B cell (primary cell): ENCODE results near the gene CERS6. TPM values are rescaled to one million over a fixed set of nuclear protein-coding genes. Genes with fewer than 3 reads are reported as not detected.
"Not testable (repeated sequence)": the region's sequence is repeated elsewhere in the genome, so short reads cannot be mapped to it uniquely, and the experiment has no call there.

Experiments used
- ATAC-seq: fragments of 200-7000 bp; cut with Tn5 transposase; one replicate; pipeline ENCODE4 v1.10.0; 2021; ENCODE audit warnings: low read depth, mild to moderate bottlenecking, moderate number of reproducible peaks, moderate library complexity
- CTCF ChIA-PET: fragments of 350-600 bp; sonication (Branson Sonifier 250); formaldehyde crosslinking; loops from one replicate; lab custom pipeline; 2021; ENCODE audit warnings: antibody characterized with exemption, inconsistent platforms; lab: Charles Lee
- POLR2A ChIA-PET: fragments of 350-600 bp; sonication (Branson Sonifier 250); formaldehyde crosslinking; loops from one replicate; lab custom pipeline; 2021; ENCODE audit warnings: antibody characterized with exemption; lab: Charles Lee
- DNase-seq: peaks from one replicate; pipeline ENCODE4 v3.0.0; 2013
- H2AFZ ChIP-seq: 2 replicates; pipeline ENCODE4 v1.6.1; 2012; ENCODE audit warnings: mild to moderate bottlenecking, low read depth, low read length; ENCODE audit not compliant: insufficient read depth, poor library complexity, severe bottlenecking
- H3K27ac ChIP-seq, 2 donors: 1 replicate in 1 of 2; 2 replicates in 1 of 2; pipeline ENCODE4 v1.5.1; 2012 to 2013; ENCODE audit warnings: low read length in 2 of 2, mild to moderate bottlenecking in 2 of 2, moderate library complexity in 1 of 2
- H3K27me3 ChIP-seq, 4 experiments: fragments of 200-600 bp in 1 of 4; sonication (generic) in 1 of 4; replicated peaks in 1 of 4; 1 replicate in 2 of 4; 2 replicates in 2 of 4; pipeline versions ENCODE4 v1.6.1 to v1.7.0; 2013 to 2016; ENCODE audit warnings: low read length in 3 of 4, mild to moderate bottlenecking in 2 of 4, mixed read lengths in 1 of 4, moderate library complexity in 1 of 4; ENCODE audit not compliant: insufficient read depth in 4 of 4, control insufficient read depth in 3 of 4; ENCODE audit errors: control extremely low read depth in 1 of 4
- H3K36me3 ChIP-seq, 2 experiments: replicated peaks in 1 of 2; 1 replicate in 1 of 2; 2 replicates in 1 of 2; pipeline versions ENCODE4 v1.6.1 to v1.7.1; 2013; ENCODE audit warnings: low read length in 1 of 2; ENCODE audit not compliant: insufficient read depth in 2 of 2, control insufficient read depth in 1 of 2; ENCODE audit errors: control extremely low read depth in 1 of 2, extremely low read depth in 1 of 2
- H3K4me1 ChIP-seq, 2 donors: fragments of 200-600 bp in 1 of 2; sonication (generic) in 1 of 2; 1 replicate in 1 of 2; 2 replicates in 1 of 2; pipeline versions ENCODE4 v1.5.1 to v1.6.1; 2013 to 2017; ENCODE audit warnings: low read length in 2 of 2; ENCODE audit not compliant: control insufficient read depth in 2 of 2, insufficient read depth in 2 of 2
- H3K4me2 ChIP-seq: replicated peaks from 2 replicates; pipeline ENCODE3; 2012; ENCODE audit warnings: mild to moderate bottlenecking, low read depth, low read length; ENCODE audit not compliant: poor library complexity, severe bottlenecking
- H3K4me3 ChIP-seq, 5 experiments: fragments of 200-600 bp in 1 of 5; sonication (generic) in 1 of 5; 1 replicate in 3 of 5; 2 replicates in 2 of 5; pipeline versions ENCODE4 v1.5.1 to v1.7.0; 2011 to 2016; ENCODE audit warnings: low read length in 4 of 5, mild to moderate bottlenecking in 4 of 5, low read depth in 2 of 5, control low read depth in 1 of 5, moderate library complexity in 1 of 5; ENCODE audit not compliant: insufficient read depth in 1 of 5; ENCODE audit errors: control extremely low read depth in 1 of 5, extremely low read depth in 1 of 5
- H3K79me2 ChIP-seq: fragments of 200-600 bp; sonication (generic); one replicate; pipeline ENCODE4 v1.6.0; 2016; ENCODE audit warnings: low read length; ENCODE audit not compliant: control insufficient read depth, insufficient read depth
- H3K9ac ChIP-seq: fragments of 200-600 bp; sonication (generic); 2 replicates; pipeline ENCODE4 v1.6.1; 2017; ENCODE audit warnings: mild to moderate bottlenecking, low read length, moderate library complexity
- H3K9me3 ChIP-seq, 3 donors: one replicate each; pipeline versions ENCODE4 v1.6.1 to v1.7.1; 2013; ENCODE audit warnings: low read length in 2 of 3; ENCODE audit not compliant: control insufficient read depth in 2 of 3, insufficient read depth in 1 of 3; ENCODE audit errors: control extremely low read depth in 1 of 3
- H4K20me1 ChIP-seq: 2 replicates; pipeline ENCODE4 v1.6.0; 2012; ENCODE audit warnings: mild to moderate bottlenecking, low read length; ENCODE audit not compliant: insufficient read depth, control insufficient read depth, poor library complexity, severe bottlenecking
- H3K27ac Mint-ChIP-seq: one replicate; pipeline ENCODE4 v1.8.0; 2021; ENCODE audit warnings: mixed read lengths
- H3K27me3 Mint-ChIP-seq: one replicate; pipeline ENCODE4 v1.8.0; 2021; ENCODE audit warnings: mixed read lengths
- H3K4me1 Mint-ChIP-seq: one replicate; pipeline ENCODE4 v1.8.0; 2021; ENCODE audit warnings: mixed read lengths
- H3K4me3 Mint-ChIP-seq: one replicate; pipeline ENCODE4 v1.8.0; 2021; ENCODE audit warnings: mixed read lengths
- H3K9me3 Mint-ChIP-seq: one replicate; pipeline ENCODE4 v1.8.0; 2022; ENCODE audit warnings: mixed read lengths; ENCODE audit not compliant: insufficient read depth
- EZH2 ChIP-seq: IDR thresholded peaks from 2 replicates; pipeline ENCODE4 v1.6.1; 2012; ENCODE audit warnings: borderline replicate concordance, low read depth, mild to moderate bottlenecking, moderate library complexity, low read length; ENCODE audit not compliant: insufficient read depth, poor library complexity, severe bottlenecking
- WGBS: methylation state at CpG from one replicate; pipeline ENCODE4 v1.1.5; 2013; ENCODE audit warnings: missing lambda C conversion rate; ENCODE audit not compliant: insufficient coverage; 5-methylcytosine and 5-hydroxymethylcytosine counted together
- intact Hi-C: fragments of 100-400 bp; cut with micrococcal nuclease; formaldehyde crosslinking; loops from one replicate; pipeline ENCODE4 v1.10.0; 2022
- polyA plus RNA-seq: library from polyadenylated mRNA; depleted of rRNA; stranded (reverse); fragments of >200 nt; gene quantifications from 2 replicates; pipeline ENCODE4 v1.2.3, GENCODE V29; 2012
- total RNA-seq, 2 donors: library from RNA; stranded (reverse); fragments of 120-200 nt in 1 of 2; gene quantifications; 1 replicate in 1 of 2; 2 replicates in 1 of 2; pipeline versions ENCODE4 v1.2.3 to v1.2.4, GENCODE V29; 2013 to 2022
- TF ChIP-seq, protein P1 (sequence below): fragments of 200-600 bp; IDR thresholded peaks from one replicate; pipeline ENCODE4 v1.8.0; 2022; ENCODE audit warnings: antibody characterized with exemption, mild to moderate bottlenecking

Gene CERS6
- total and polyA plus RNA-seq, 2 donors (not counting 1 experiment from before 2014, with no cell fraction given): 2.2 to 5.5 TPM

DNA sequence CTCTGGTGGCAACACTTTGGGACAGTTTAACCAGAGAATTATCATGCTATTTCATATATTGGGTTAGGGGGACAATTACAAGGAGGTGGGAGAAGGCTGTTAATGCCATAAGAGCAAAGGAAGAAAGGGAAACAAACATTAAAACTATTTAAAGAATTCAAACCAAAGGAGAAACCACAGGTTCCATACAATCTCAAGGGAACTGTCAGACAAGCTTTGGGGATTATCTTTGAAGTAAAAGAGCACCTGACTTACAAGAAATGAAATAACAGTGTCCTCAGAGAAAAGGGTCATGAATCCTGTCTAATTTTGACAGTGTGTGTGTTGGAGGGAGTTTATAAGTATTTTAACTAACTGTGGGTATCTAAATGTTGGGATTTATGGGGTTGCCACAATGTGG is 44.4 kb downstream of the CERS6 start:
- Histone ChIP-seq H3K4me3 (no peak overlapping the region), H3K27me3 (no peaks in the 10 kb centered on the region), H4K20me1 (peaks cover 6% of the 10 kb centered on the region), H3K36me3 (no peaks in the 10 kb centered on the region), H2AFZ (no peak overlapping the region), H3K27ac (no peak overlapping the region), H3K4me1 (no peaks in the 10 kb centered on the region), H3K9ac (no peak overlapping the region), H3K9me3 (peaks cover 1 to 9% (median 7%) of the 10 kb centered on the region in 3 donors), H3K79me2 (peaks cover 80% of the 10 kb centered on the region), H3K4me2 (no peak overlapping the region)
- intact Hi-C loops: no loop called here
- no peak for DNase-seq
- ChIA-PET CTCF (no interaction called here), POLR2A (no interaction called here)
- H3K27me3 Mint-ChIP-seq: no peaks in the 10 kb centered on the region
- TF ChIP-seq, protein P1, sequence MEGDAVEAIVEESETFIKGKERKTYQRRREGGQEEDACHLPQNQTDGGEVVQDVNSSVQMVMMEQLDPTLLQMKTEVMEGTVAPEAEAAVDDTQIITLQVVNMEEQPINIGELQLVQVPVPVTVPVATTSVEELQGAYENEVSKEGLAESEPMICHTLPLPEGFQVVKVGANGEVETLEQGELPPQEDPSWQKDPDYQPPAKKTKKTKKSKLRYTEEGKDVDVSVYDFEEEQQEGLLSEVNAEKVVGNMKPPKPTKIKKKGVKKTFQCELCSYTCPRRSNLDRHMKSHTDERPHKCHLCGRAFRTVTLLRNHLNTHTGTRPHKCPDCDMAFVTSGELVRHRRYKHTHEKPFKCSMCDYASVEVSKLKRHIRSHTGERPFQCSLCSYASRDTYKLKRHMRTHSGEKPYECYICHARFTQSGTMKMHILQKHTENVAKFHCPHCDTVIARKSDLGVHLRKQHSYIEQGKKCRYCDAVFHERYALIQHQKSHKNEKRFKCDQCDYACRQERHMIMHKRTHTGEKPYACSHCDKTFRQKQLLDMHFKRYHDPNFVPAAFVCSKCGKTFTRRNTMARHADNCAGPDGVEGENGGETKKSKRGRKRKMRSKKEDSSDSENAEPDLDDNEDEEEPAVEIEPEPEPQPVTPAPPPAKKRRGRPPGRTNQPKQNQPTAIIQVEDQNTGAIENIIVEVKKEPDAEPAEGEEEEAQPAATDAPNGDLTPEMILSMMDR: no peak
- no peak for TF ChIP-seq EZH2
- H3K27ac Mint-ChIP-seq: no peak overlapping the region
- H3K4me1 Mint-ChIP-seq: peaks cover 12% of the 10 kb centered on the region
- H3K4me3 Mint-ChIP-seq: no peak overlapping the region
- no peak for ATAC-seq
- H3K9me3 Mint-ChIP-seq: peaks cover 5% of the 10 kb centered on the region

DNA sequence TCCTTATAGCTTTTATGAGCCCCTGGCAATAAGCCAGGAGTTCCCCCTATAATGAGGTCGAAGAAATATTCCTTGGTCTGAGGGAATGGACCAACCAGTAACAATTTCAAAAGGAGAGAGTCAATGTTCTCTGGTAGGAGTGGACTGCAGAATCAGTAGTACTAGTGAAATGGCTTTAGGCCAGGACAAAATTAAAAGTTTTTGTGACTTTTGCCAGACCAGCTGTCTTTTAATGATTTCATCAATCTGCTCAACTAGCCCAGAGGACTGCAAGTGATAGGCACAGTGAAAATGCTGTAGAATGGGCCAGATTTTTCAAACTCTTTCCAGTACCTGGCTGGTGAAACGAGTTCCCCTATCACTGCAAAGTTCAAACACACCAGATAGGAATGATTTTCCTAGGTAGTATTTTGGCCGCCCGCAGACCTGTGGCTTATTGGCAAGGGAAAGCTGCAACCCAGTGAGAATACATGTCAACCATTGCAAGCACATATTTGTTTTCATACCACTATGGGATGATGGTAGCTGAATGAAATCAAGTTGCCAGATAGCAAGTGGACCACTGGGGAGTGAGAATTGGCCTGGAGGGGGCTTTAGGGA is 45.5 kb downstream of the CERS6 start:
- no peak overlapping the region for H3K4me3 Mint-ChIP-seq
- DNase-seq (no peak), ATAC-seq (no peak)
- H3K4me3 ChIP-seq: no peak overlapping the region
- H4K20me1 ChIP-seq: peaks cover 6% of the 10 kb centered on the region
- peaks cover 77% of the 10 kb centered on the region for H3K79me2 ChIP-seq
- peaks cover 6% of the 10 kb centered on the region for H3K4me1 Mint-ChIP-seq
- no peak overlapping the region for H3K27ac Mint-ChIP-seq
- CTCF ChIA-PET: no interaction called here
- intact Hi-C loops: no loop called here
- H2AFZ ChIP-seq: no peak overlapping the region
- no peak overlapping the region for H3K9ac ChIP-seq
- no peaks in the 10 kb centered on the region for H3K27me3 ChIP-seq
- no peaks in the 10 kb centered on the region for H3K27me3 Mint-ChIP-seq
- TF ChIP-seq EZH2: no peak
- TF ChIP-seq, protein P1: no peak
- no peaks in the 10 kb centered on the region for H3K4me1 ChIP-seq
- H3K9me3 ChIP-seq: peaks cover 1 to 9% (median 7%) of the 10 kb centered on the region in 3 donors
- POLR2A ChIA-PET: no interaction called here
- H3K4me2 ChIP-seq: no peak overlapping the region
- no peaks in the 10 kb centered on the region for H3K36me3 ChIP-seq
- peaks cover 5% of the 10 kb centered on the region for H3K9me3 Mint-ChIP-seq
- WGBS: 80% methylated on average over 2 of the region's 4 CpGs
- no peak overlapping the region for H3K27ac ChIP-seq

DNA sequence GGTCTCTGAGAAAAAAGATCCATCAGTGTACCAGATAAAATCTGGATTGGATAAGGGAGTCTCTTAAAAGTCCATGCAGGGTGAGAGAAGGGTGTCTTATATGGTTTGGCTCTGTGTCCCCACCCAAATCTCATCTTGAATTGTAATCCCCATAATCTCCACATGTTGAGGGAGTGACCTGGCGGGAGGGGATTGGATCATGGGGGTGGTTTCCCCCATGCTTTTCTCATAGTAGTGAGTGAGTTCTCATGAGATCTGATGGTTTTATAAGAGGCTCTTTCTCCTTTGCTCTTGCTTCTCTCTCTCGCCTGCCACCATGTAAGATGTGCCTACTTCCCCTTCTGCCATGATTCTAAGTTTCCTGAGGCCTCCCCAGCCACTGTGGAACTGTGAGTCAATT is 46.8 kb downstream of the CERS6 start:
- ATAC-seq, H3K27ac ChIP-seq, DNase-seq, H3K27me3 ChIP-seq, H3K4me3 Mint-ChIP-seq, H3K4me2 ChIP-seq, H3K9me3 ChIP-seq, H4K20me1 ChIP-seq, CTCF ChIA-PET, H3K4me3 ChIP-seq, H3K4me1 ChIP-seq, H3K9ac ChIP-seq, H3K27me3 Mint-ChIP-seq, H3K36me3 ChIP-seq, H3K27ac Mint-ChIP-seq, H2AFZ ChIP-seq, intact Hi-C loops, H3K4me1 Mint-ChIP-seq, POLR2A ChIA-PET, H3K9me3 Mint-ChIP-seq: not testable (repeated sequence)
- H3K79me2 ChIP-seq: peaks cover 70% of the 10 kb centered on the region
- WGBS: no CpG with 5 or more reads among the region's 2 CpGs
